ENCODE results near the gene ATG12.

Gene ATG12

DNA sequence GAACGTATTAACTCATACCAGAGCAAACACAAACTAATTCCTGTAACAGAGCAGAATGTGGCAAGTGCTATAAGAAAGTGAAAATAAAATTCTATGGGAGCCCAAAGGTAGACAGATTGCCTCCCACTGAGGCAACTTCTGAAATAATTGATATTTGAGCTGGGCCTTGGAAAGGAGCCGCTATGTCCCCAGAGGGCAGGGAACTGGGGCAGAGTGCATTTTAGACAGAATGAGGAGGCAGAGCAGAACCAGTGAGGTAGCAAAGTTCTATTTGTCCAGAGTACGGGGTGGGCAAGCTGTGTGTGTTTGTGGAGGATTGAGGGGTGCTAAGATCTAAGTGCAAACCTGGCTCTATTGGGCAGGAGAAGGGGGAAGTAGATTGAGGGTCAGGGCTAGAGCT, 44.7 kb downstream of the ATG12 start:
- H3K27me3 ChIP-seq (ENCODE audit: insufficient read depth, low read depth) = no peaks in the 10 kb centered on the region
- H3K4me2 ChIP-seq = no peak overlapping the region
- no peaks in the 10 kb centered on the region for H4K20me1 ChIP-seq (ENCODE audit: insufficient read depth)
- TF ChIP-seq, protein P1, sequence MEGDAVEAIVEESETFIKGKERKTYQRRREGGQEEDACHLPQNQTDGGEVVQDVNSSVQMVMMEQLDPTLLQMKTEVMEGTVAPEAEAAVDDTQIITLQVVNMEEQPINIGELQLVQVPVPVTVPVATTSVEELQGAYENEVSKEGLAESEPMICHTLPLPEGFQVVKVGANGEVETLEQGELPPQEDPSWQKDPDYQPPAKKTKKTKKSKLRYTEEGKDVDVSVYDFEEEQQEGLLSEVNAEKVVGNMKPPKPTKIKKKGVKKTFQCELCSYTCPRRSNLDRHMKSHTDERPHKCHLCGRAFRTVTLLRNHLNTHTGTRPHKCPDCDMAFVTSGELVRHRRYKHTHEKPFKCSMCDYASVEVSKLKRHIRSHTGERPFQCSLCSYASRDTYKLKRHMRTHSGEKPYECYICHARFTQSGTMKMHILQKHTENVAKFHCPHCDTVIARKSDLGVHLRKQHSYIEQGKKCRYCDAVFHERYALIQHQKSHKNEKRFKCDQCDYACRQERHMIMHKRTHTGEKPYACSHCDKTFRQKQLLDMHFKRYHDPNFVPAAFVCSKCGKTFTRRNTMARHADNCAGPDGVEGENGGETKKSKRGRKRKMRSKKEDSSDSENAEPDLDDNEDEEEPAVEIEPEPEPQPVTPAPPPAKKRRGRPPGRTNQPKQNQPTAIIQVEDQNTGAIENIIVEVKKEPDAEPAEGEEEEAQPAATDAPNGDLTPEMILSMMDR (conservative IDR thresholded peaks at IDR 0.05; ENCODE audit: low read depth, low read length) = no peak
- no peaks in the 10 kb centered on the region for H3K36me3 ChIP-seq (ENCODE audit: insufficient read depth)
- H3K27ac ChIP-seq = no peak overlapping the region
- H3K4me3 ChIP-seq (IDR thresholded peaks at IDR 0.05; ENCODE audit: insufficient read depth, low read depth, low read length) = no peak overlapping the region
- no peak overlapping the region for H2AFZ ChIP-seq (ENCODE audit: low read depth)
- H3K9ac ChIP-seq = no peak overlapping the region
- no peaks in the 10 kb centered on the region for H3K79me2 ChIP-seq (ENCODE audit: insufficient read depth, low read depth)
- no peaks in the 10 kb centered on the region for H3K4me1 ChIP-seq (ENCODE audit: low read depth, poor library complexity, severe bottlenecking)

DNA sequence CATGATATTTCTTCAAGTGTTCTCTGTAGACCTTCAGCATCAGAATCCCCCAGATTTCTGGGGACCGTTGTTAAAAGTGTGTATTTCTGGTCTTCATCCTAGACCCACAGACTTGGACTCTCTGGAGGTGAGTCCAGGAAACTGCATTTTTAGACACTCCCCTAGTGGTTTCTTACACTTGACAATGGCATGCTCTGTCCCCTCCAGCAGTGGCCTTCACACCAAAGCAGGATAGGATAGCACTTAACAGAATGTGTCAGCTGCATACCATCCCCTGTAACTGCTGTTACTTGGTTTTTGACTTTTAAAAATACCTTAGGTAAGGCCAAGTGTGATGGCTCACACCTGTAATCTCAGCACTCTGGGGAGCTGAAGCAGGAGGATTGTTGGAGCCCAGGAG, 45.7 kb downstream of the ATG12 start:
- Histone ChIP-seq H3K27ac (no peak overlapping the region), H3K9ac (no peak overlapping the region), H3K4me2 (no peak overlapping the region), H3K36me3 (ENCODE audit: insufficient read depth) (no peaks in the 10 kb centered on the region), H3K4me3 (IDR thresholded peaks at IDR 0.05; ENCODE audit: insufficient read depth, low read depth, low read length) (no peak overlapping the region), H3K27me3 (ENCODE audit: insufficient read depth, low read depth) (no peaks in the 10 kb centered on the region), H3K79me2 (ENCODE audit: insufficient read depth, low read depth) (no peaks in the 10 kb centered on the region), H2AFZ (ENCODE audit: low read depth) (no peak overlapping the region), H4K20me1 (ENCODE audit: insufficient read depth) (no peaks in the 10 kb centered on the region), H3K4me1 (ENCODE audit: low read depth, poor library complexity, severe bottlenecking) (no peaks in the 10 kb centered on the region)
- TF ChIP-seq, protein P1 (conservative IDR thresholded peaks at IDR 0.05; ENCODE audit: low read depth, low read length) = no peak

DNA sequence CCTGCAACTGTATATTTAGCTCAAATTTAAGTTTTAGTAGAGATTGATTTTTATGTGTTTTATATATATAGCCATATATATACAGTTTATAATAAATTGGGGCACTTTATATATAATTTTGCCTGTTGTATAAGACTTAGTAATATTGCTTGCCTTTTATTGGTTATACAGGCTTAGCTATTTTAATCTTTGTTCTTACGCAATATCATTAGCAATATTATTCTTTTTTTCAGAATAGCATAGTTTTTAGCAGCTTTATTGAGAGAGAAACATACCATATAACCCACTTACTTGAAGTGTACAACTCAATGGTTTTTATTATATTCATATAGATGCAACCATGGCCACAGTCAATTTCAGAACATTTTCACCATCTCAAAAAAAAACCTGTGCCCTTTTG, 52.9 kb downstream of the ATG12 start:
- TF ChIP-seq, protein P1 (conservative IDR thresholded peaks at IDR 0.05; ENCODE audit: low read depth, low read length) = no peak
- H3K27me3 ChIP-seq (ENCODE audit: insufficient read depth, low read depth) = no peaks in the 10 kb centered on the region
- H3K4me3 ChIP-seq (IDR thresholded peaks at IDR 0.05; ENCODE audit: insufficient read depth, low read depth, low read length) = no peak overlapping the region
- H3K4me2 ChIP-seq = no peak overlapping the region
- no peak overlapping the region for H3K9ac ChIP-seq
- no peaks in the 10 kb centered on the region for H4K20me1 ChIP-seq (ENCODE audit: insufficient read depth)
- no peak overlapping the region for H2AFZ ChIP-seq (ENCODE audit: low read depth)
- no peaks in the 10 kb centered on the region for H3K79me2 ChIP-seq (ENCODE audit: insufficient read depth, low read depth)
- H3K36me3 ChIP-seq (ENCODE audit: insufficient read depth) = no peaks in the 10 kb centered on the region
- no peak overlapping the region for H3K27ac ChIP-seq
- no peaks in the 10 kb centered on the region for H3K4me1 ChIP-seq (ENCODE audit: low read depth, poor library complexity, severe bottlenecking)

DNA sequence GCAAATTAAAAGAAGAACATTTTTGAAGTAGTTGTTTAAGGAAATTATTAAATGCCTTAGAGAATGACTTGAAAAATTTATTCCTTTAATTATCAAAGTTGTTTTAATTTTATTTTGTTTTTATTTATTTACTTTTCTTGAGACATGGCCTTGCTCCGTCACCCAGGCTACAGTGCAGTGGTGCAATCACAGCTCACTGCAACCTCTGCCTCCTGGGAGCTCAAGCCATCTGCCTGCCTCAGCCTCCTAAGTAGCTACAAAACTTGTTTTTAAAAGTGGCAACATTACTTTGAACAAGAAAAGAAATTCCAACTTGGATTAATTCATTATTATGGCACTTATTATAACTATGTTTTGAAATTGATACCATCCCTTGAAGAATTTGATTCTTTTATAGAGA, 53.9 kb downstream of the ATG12 start:
- Histone ChIP-seq H3K4me1 (ENCODE audit: low read depth, poor library complexity, severe bottlenecking) (no peaks in the 10 kb centered on the region), H3K79me2 (ENCODE audit: insufficient read depth, low read depth) (no peaks in the 10 kb centered on the region), H3K27ac (no peak overlapping the region), H2AFZ (ENCODE audit: low read depth) (no peak overlapping the region), H3K4me3 (IDR thresholded peaks at IDR 0.05; ENCODE audit: insufficient read depth, low read depth, low read length) (no peak overlapping the region), H3K4me2 (no peak overlapping the region), H3K27me3 (ENCODE audit: insufficient read depth, low read depth) (no peaks in the 10 kb centered on the region), H3K36me3 (ENCODE audit: insufficient read depth) (no peaks in the 10 kb centered on the region), H3K9ac (no peak overlapping the region), H4K20me1 (ENCODE audit: insufficient read depth) (no peaks in the 10 kb centered on the region)
- TF ChIP-seq, protein P1 (conservative IDR thresholded peaks at IDR 0.05; ENCODE audit: low read depth, low read length) = no peak

Measured in KMS-11 (cell line).